Adrenal gland (tissue), 12 donors: Measurements from ENCODE around the gene HIRA. TPM values are rescaled to one million over a fixed set of nuclear protein-coding genes. Genes with fewer than 3 reads are reported as not detected.

Source experiments
- DNase-seq, 7 donors: peaks; one replicate each; pipeline ENCODE4 v3.0.0-alpha.2; 2019 to 2020
- H3K27ac ChIP-seq, 5 donors: fragments of 200-600 bp; sonication (generic) in 4 of 5; 1 replicate in 3 of 5; 2 replicates in 2 of 5; pipeline versions ENCODE4 v1.5.1 to v1.8.0; 2016 to 2020; ENCODE audit warnings: mild to moderate bottlenecking in 1 of 5
- H3K27me3 ChIP-seq: fragments of 200-600 bp; 2 replicates; pipeline ENCODE4 v1.8.0; 2021
- H3K36me3 ChIP-seq, 2 donors: fragments of 200-600 bp; replicated peaks in 1 of 2; 1 replicate in 1 of 2; 2 replicates in 1 of 2; pipeline versions ENCODE4 v1.5.1 to v1.8.0; 2018 to 2022
- H3K4me1 ChIP-seq, 2 donors: fragments of 200-600 bp; replicated peaks in 1 of 2; 1 replicate in 1 of 2; 2 replicates in 1 of 2; pipeline versions ENCODE4 v1.5.1 to v1.8.0; 2018 to 2021
- H3K4me3 ChIP-seq, 4 donors: fragments of 200-600 bp; sonication (generic) in 3 of 4; one replicate each; pipeline ENCODE4 v1.5.1; 2016 to 2018
- H3K9me3 ChIP-seq, 3 donors: fragments of 200-600 bp; sonication (generic) in 1 of 3; replicated peaks in 1 of 3; 1 replicate in 2 of 3; 2 replicates in 1 of 3; pipeline versions ENCODE4 v1.5.1 to v1.8.0; 2016 to 2021
- CTCF ChIP-seq, 6 experiments: fragments of 450-650 bp in 4 of 6; fragments of 200-600 bp in 2 of 6; sonication (generic) in 1 of 6; IDR thresholded peaks; 1 replicate in 5 of 6; 2 replicates in 1 of 6; pipeline versions ENCODE4 v1.5.1 to v1.8.0; 2016 to 2021; ENCODE audit warnings: antibody characterized with exemption in 6 of 6, mild to moderate bottlenecking in 2 of 6, moderate library complexity in 1 of 6
- POLR2A ChIP-seq, 2 donors: fragments of 450-650 bp; IDR thresholded peaks; one replicate each; pipeline ENCODE4 v1.6.1; 2017; ENCODE audit warnings: antibody characterized with exemption in 2 of 2, mild to moderate bottlenecking in 2 of 2, moderate library complexity in 1 of 2
- WGBS, 4 donors: extraction: QIAGEN DNeasy Blood & Tissue Kit in 2 of 4; methylation state at CpG; one replicate each; pipeline versions ENCODE4 v1.1.5 to v1.1.7; 2013 to 2017; 5-methylcytosine and 5-hydroxymethylcytosine counted together
- intact Hi-C, 2 donors: fragments of 100-400 bp; cut with DNase I; formaldehyde crosslinking; loops; one replicate each; pipeline versions ENCODE4 v1.14.1 to v1.15.0; 2022 to 2023
- polyA plus RNA-seq, 3 donors: library from polyadenylated mRNA; stranded (reverse); fragments of 200-250 nt in 2 of 3; fragments of 350-450 nt in 1 of 3; fragmentation: Illumina TruSeq in 1 of 3; extraction: RNeasy Lipid Tissue Mini Kit (QIAGEN cat#74804) in 1 of 3; gene quantifications; one replicate each; pipeline ENCODE4 v1.2.3, GENCODE V29; 2013 to 2014
- total RNA-seq, 9 donors: library from RNA; depleted of rRNA in 4 of 9; stranded (reverse); fragments of >200 nt in 4 of 9; fragments of 120-200 nt in 1 of 9; fragmentation: NEBNext Ultra II Directional in 1 of 9; extraction: Animal tissue kit (Norgen Biotek cat#: 25700) in 1 of 9; gene quantifications; one replicate each; pipeline versions ENCODE4 v1.1.0 to v1.2.4, GENCODE V29; 2013 to 2023
- donor health status: healthy with polysubstance abuse.
- donor health status: Bipolar disorder and iron deficiency.
- donor health status: DM: yes; HTN: yes; CAD: no.
- donor health status: DM: no; HTN: no; CAD: no.
- donor health status: DM: no; HTN: no; CAD: no.
- donor health status: DM: yes; HTN: yes; CAD: no.

HIRA gene
- total and polyA plus RNA-seq, 12 donors = 8.4 to 47.8 (median 20.8) TPM

DNA sequence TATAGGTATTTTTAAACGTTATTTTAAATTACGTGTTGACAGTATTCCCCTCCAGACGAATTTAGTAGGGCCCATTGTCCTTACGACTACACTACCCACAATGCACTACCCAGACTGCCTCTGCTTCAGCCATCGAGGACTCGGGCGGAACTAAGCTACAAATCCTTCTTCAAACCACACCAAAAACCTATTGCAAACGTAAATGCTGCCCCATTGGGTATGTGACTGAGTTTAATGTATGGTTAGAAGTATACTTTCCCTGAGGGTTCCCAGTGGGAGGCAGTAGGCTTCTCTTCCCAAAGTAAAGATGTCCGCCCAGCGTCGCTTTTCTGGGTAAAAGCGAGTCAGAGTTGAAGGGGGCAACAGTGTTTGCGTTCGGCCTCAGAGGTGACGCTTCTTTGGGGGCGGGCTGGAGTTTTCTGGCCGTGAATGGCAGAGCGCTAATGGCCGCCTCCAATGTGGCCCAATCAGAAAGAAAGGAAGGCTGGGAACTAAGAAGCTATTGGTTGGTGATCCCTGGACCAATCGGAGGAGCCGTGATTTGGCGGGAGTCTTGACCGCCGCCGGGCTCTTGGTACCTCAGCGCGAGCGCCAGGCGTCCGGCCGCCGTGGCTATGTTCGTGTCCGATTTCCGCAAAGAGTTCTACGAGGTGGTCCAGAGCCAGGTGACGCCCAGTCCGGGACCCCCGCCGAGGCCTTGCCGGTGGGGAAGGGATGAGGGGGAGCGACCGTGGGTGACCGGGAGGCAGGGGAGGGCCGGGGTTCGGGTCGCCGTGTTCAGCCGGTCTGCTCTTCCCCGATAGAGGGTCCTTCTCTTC, 48.0 kb upstream of the HIRA start, which contains the start of gene CDC45:
CDC45 (plus strand) TSS at position 566 of the 818 bp plus-strand sequence; CDS start at position 615, 49 bp downstream.
- 0 to 1% (median 0%) methylated on average over 19 to 50 of the region's 50 CpGs for WGBS, 4 donors
- H3K9me3 ChIP-seq = no peaks in the 10 kb centered on the region
- peak within 1 kb of the TSS; percentile 94 to 100 (median 98) for H3K27ac ChIP-seq
- H3K27me3 ChIP-seq = no peaks in the 10 kb centered on the region
- peak; percentile 95 to 99 (median 97) for DNase-seq
- peak within 1 kb of the TSS; percentile 10 to 91 (median 75) for H3K4me3 ChIP-seq
- no peak for TF ChIP-seq POLR2A (IDR thresholded peaks at IDR 0.05)
- TF ChIP-seq CTCF (IDR thresholded peaks at IDR 0.05) = no peak
- peaks cover 0 to 9% of the 10 kb centered on the region in 2 donors for H3K36me3 ChIP-seq
- H3K4me1 ChIP-seq = peaks cover 15 to 21% of the 10 kb centered on the region in 2 donors
- intact Hi-C loops = loop anchor here (10.0 kb wide), 2 partner anchors 145 to 185 kb away; partner anchors contain the start of gene CLTCL1 (in 1 of the 2)

DNA sequence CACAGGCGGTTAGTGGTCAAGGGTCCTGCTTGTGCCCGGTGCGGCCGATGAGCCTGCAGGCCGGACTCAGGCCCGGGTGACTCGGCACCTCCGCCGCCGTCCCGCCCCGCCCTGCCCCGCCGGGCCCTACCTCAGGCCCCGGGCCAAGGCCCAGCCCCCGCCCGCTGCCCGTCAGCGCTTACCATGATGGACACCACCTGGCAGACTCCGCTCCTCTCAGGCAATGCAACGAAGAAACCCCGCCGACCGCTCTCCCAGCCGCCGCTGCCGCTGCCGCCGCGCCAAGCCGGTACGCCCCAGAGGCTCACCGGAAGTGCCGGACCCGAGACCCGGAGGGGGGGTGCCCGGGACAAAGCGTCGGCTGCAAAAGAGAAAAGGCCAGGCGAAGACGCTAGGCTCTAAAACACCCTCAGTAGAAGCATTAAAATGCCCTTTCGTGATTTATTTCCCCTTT, 47.4 kb upstream of the HIRA start, which contains the start of gene UFD1:
UFD1 (minus strand) TSS at position 293 of the 454 bp plus-strand sequence; CDS start at position 185, 108 bp downstream.
- intact Hi-C loops = loop anchor here in 1 of 2 donors (10.0 kb wide), 1 partner anchor 184 kb away; the partner anchor contains the start of gene CLTCL1
- TF ChIP-seq CTCF (IDR thresholded peaks at IDR 0.05) (no peak), POLR2A (IDR thresholded peaks at IDR 0.05) (peak; percentile 15 to 44)

GRCh38 chr22:19478045-19478900, 46.7 kb upstream of the HIRA start:
- Histone ChIP-seq H3K27me3 (no peaks in the 10 kb centered on the region), H3K4me3 (peak overlapping the region; percentile 10 to 91 (median 75)), H3K9me3 (no peaks in the 10 kb centered on the region), H3K27ac (peak overlapping the region; percentile 94 to 100 (median 98)), H3K36me3 (peaks cover 0 to 19% of the 10 kb centered on the region in 2 donors), H3K4me1 (peaks cover 15 to 21% of the 10 kb centered on the region in 2 donors)
- WGBS, 4 donors = 1 to 3% (median 1%) methylated on average over 17 to 31 of the region's 31 CpGs
- peak in 1 of 7 donors; percentile 0 for DNase-seq
- intact Hi-C loops = loop anchor here in 1 of 2 donors (10.0 kb wide), 1 partner anchor 183 kb away; the partner anchor contains the start of gene CLTCL1
- TF ChIP-seq CTCF (IDR thresholded peaks at IDR 0.05) = no peak
- TF ChIP-seq POLR2A (IDR thresholded peaks at IDR 0.05) = no peak

More for the DNA sequence above, 47.4 kb upstream of the HIRA start, which contains the start of gene UFD1:
- Histone ChIP-seq H3K4me1 (peaks cover 15 to 21% of the 10 kb centered on the region in 2 donors), H3K9me3 (no peaks in the 10 kb centered on the region), H3K36me3 (peaks cover 0 to 12% of the 10 kb centered on the region in 2 donors), H3K27me3 (no peaks in the 10 kb centered on the region), H3K27ac (peak within 1 kb of the TSS; percentile 94 to 100 (median 98)), H3K4me3 (peak within 1 kb of the TSS; percentile 10 to 91 (median 75))
- peak; percentile 77 to 91 (median 86) for DNase-seq
- WGBS, 4 donors = 0 to 1% (median 0%) methylated on average over 6 to 42 of the region's 42 CpGs
